ENCODE results near the gene YPEL5.

DNA sequence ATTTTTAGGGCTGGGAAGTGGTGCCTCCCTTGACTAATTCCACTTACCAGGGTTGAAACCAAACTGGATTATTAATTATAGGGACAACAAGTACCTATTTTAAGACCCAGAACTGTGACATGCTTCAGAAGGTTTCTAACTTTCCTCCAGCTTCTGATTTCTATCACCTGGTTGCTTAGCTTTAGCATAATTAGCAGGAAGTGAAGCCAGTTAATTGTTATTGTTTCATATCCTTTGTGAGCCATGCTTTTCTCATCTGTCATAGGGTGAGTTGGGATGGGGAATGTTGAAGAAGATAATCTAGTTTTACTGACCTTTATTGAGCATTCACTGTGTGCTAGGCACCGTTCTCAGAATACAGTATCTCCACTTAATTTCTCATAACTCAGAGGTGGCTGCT, 3.2 kb downstream of the YPEL5 start:
- TF ChIP-seq GATA2 (IDR thresholded peaks at IDR 0.05; ENCODE audit: low read depth, low read length) (no peak), GATA3 (IDR thresholded peaks at IDR 0.05; ENCODE audit: low read depth, low read length) (no peak)

All from SH-SY5Y (cell line).